CD4-positive, CD25-positive, alpha-beta regulatory T cell (primary cell): Measurements from ENCODE around the gene TUBB2B. TPM values are rescaled to one million over a fixed set of nuclear protein-coding genes. Genes with fewer than 3 reads are reported as not detected.
"Not testable (repeated sequence)": the region's sequence is repeated elsewhere in the genome, so short reads cannot be mapped to it uniquely, and the experiment has no call there.

Experiments used
- ATAC-seq, 2 donors: fragments of 150-1000 bp; cut with Tn5 transposase; one replicate each; pipeline ENCODE4 v1.10.0; 2021; ENCODE audit warnings: low read depth in 2 of 2, moderate number of reproducible peaks in 2 of 2, moderate library complexity in 1 of 2
- DNase-seq, 3 donors: peaks; one replicate each; pipeline versions ENCODE4 v3.0.0 to v3.0.0-alpha.2; 2012 to 2022; ENCODE audit warnings: mixed read lengths in 1 of 3
- H3K27ac ChIP-seq: one replicate; pipeline ENCODE4 v1.7.0; 2013; ENCODE audit warnings: mild to moderate bottlenecking, low read length; ENCODE audit not compliant: insufficient read depth, poor library complexity, severe bottlenecking
- H3K27me3 ChIP-seq: one replicate; pipeline ENCODE4 v1.7.0; 2013; ENCODE audit warnings: low read length; ENCODE audit not compliant: control insufficient read depth, insufficient read depth
- H3K36me3 ChIP-seq: one replicate; pipeline ENCODE4 v1.7.0; 2013; ENCODE audit warnings: mild to moderate bottlenecking, low read length, moderate library complexity; ENCODE audit not compliant: control insufficient read depth, insufficient read depth
- H3K4me1 ChIP-seq: 2 replicates; pipeline ENCODE4 v1.7.0; 2013; ENCODE audit warnings: mild to moderate bottlenecking, low read length; ENCODE audit not compliant: insufficient read depth, control insufficient read depth, poor library complexity, severe bottlenecking
- H3K4me3 ChIP-seq: one replicate; pipeline ENCODE4 v1.7.0; 2013; ENCODE audit warnings: low read depth, mild to moderate bottlenecking, low read length, moderate library complexity
- H3K9me3 ChIP-seq, 2 experiments: 1 replicate in 1 of 2; 2 replicates in 1 of 2; pipeline ENCODE4 v1.7.0; 2013; ENCODE audit warnings: low read length in 2 of 2, mild to moderate bottlenecking in 1 of 2, moderate library complexity in 1 of 2; ENCODE audit not compliant: control insufficient read depth in 2 of 2
- H3K27ac Mint-ChIP-seq, 3 donors: one replicate each; pipeline ENCODE4 v1.8.0; 2020 to 2022; ENCODE audit warnings: mild to moderate bottlenecking in 3 of 3, mixed read lengths in 3 of 3, moderate library complexity in 2 of 3
- H3K27me3 Mint-ChIP-seq: one replicate; pipeline ENCODE4 v1.8.0; 2022; ENCODE audit warnings: mild to moderate bottlenecking, mixed read lengths
- H3K36me3 Mint-ChIP-seq: one replicate; pipeline ENCODE4 v1.8.0; 2020; ENCODE audit warnings: mixed read lengths
- H3K4me1 Mint-ChIP-seq, 4 donors: one replicate each; pipeline ENCODE4 v1.8.0; 2020 to 2022; ENCODE audit warnings: mixed read lengths in 4 of 4, mild to moderate bottlenecking in 1 of 4
- H3K4me3 Mint-ChIP-seq, 4 donors: one replicate each; pipeline ENCODE4 v1.8.0; 2020 to 2022; ENCODE audit warnings: mild to moderate bottlenecking in 4 of 4, mixed read lengths in 4 of 4, moderate library complexity in 3 of 4
- H3K9me3 Mint-ChIP-seq, 7 donors: one replicate each; pipeline ENCODE4 v1.8.0; 2020 to 2022; ENCODE audit warnings: mixed read lengths in 7 of 7, mild to moderate bottlenecking in 3 of 7, moderate library complexity in 2 of 7
- polyA plus RNA-seq, 4 donors: library from polyadenylated mRNA; unstranded; fragments of 300-500 nt; fragmentation: Illumina TruSeq; gene quantifications; one replicate each; pipeline ENCODE4 v1.2.3, GENCODE V29; 2021
- total RNA-seq: library from RNA; stranded (reverse); gene quantifications from one replicate; pipeline ENCODE4 v1.2.3, GENCODE V29; 2022

The TUBB2B gene
- total and polyA plus RNA-seq, 5 donors from 2014 or later: 0.09 to 0.91 (median 0.10) TPM; not detected in 1

- Mint-ChIP-seq H3K27me3 (peaks cover 24% of the 10 kb centered on the region), H3K27ac (no peak overlapping the region), H3K36me3 (no peaks in the 10 kb centered on the region), H3K4me1 (no peaks in the 10 kb centered on the region), H3K4me3 (no peak overlapping the region), H3K9me3 (no peaks in the 10 kb centered on the region)
- H3K36me3 ChIP-seq: no peaks in the 10 kb centered on the region
- DNase-seq (no peak), ATAC-seq (no peak)
- no peaks in the 10 kb centered on the region for H3K9me3 ChIP-seq
- no peak overlapping the region for H3K27ac ChIP-seq
- no peak overlapping the region for H3K4me3 ChIP-seq
- H3K27me3 ChIP-seq: peaks cover 3% of the 10 kb centered on the region
- H3K4me1 ChIP-seq: no peaks in the 10 kb centered on the region
Measured at GRCh38 chr6:3188262-3188661, 39.2 kb downstream of the TUBB2B start.

GRCh38 chr6:3186974-3187382 lies 40.5 kb downstream of the TUBB2B start:
- Mint-ChIP-seq H3K4me3 (no peak overlapping the region), H3K27ac (no peak overlapping the region), H3K4me1 (no peaks in the 10 kb centered on the region), H3K27me3 (peaks cover 24% of the 10 kb centered on the region), H3K36me3 (no peaks in the 10 kb centered on the region), H3K9me3 (no peaks in the 10 kb centered on the region)
- Histone ChIP-seq H3K4me3 (no peak overlapping the region), H3K36me3 (no peaks in the 10 kb centered on the region), H3K27me3 (peaks cover 3% of the 10 kb centered on the region), H3K9me3 (no peaks in the 10 kb centered on the region), H3K4me1 (no peaks in the 10 kb centered on the region), H3K27ac (no peak overlapping the region)
- DNase-seq (no peak), ATAC-seq (no peak)

- DNase-seq: no peak
Measured at GRCh38 chr6:3183066-3183465, 44.4 kb downstream of the TUBB2B start.

GRCh38 chr6:3181105-3181504 lies 46.3 kb downstream of the TUBB2B start:
- H3K4me3 ChIP-seq: no peak overlapping the region
- H3K36me3 ChIP-seq: no peaks in the 10 kb centered on the region
- Mint-ChIP-seq H3K36me3 (no peaks in the 10 kb centered on the region), H3K9me3 (peaks cover 0 to 2% (median 0%) of the 10 kb centered on the region in 7 donors), H3K27ac (no peak overlapping the region), H3K27me3 (peaks cover 36% of the 10 kb centered on the region), H3K4me3 (no peak overlapping the region), H3K4me1 (peaks cover 0 to 3% (median under 1%) of the 10 kb centered on the region in 4 donors)
- DNase-seq (no peak), ATAC-seq (no peak)
- H3K27ac ChIP-seq: no peak overlapping the region
- no peaks in the 10 kb centered on the region for H3K9me3 ChIP-seq
- H3K4me1 ChIP-seq: no peaks in the 10 kb centered on the region
- no peaks in the 10 kb centered on the region for H3K27me3 ChIP-seq

More at GRCh38 chr6:3183066-3183465, 44.4 kb downstream of the TUBB2B start:
- no peaks in the 10 kb centered on the region for H3K36me3 Mint-ChIP-seq
- Histone ChIP-seq H3K4me3 (no peak overlapping the region), H3K27ac (no peak overlapping the region), H3K27me3 (peaks cover 3% of the 10 kb centered on the region), H3K4me1 (no peaks in the 10 kb centered on the region), H3K9me3 (no peaks in the 10 kb centered on the region), H3K36me3 (no peaks in the 10 kb centered on the region)
- no peak overlapping the region for H3K4me3 Mint-ChIP-seq
- no peaks in the 10 kb centered on the region for H3K9me3 Mint-ChIP-seq
- no peak overlapping the region for H3K27ac Mint-ChIP-seq
- no peak for ATAC-seq
- H3K27me3 Mint-ChIP-seq: peaks cover 40% of the 10 kb centered on the region
- H3K4me1 Mint-ChIP-seq: peaks cover 0 to 3% (median under 1%) of the 10 kb centered on the region in 4 donors

GRCh38 chr6:3179945-3180344 lies 47.5 kb downstream of the TUBB2B start:
- not testable (repeated sequence) for H3K4me1 ChIP-seq, DNase-seq, H3K27ac ChIP-seq, ATAC-seq, H3K36me3 ChIP-seq, H3K9me3 Mint-ChIP-seq, H3K9me3 ChIP-seq, H3K4me1 Mint-ChIP-seq, H3K27ac Mint-ChIP-seq, H3K27me3 ChIP-seq, H3K36me3 Mint-ChIP-seq, H3K4me3 ChIP-seq
- H3K4me3 Mint-ChIP-seq: peak overlapping the region; percentile 59 to 80 (median 76)
- peaks cover 31% of the 10 kb centered on the region for H3K27me3 Mint-ChIP-seq

- DNase-seq, H3K36me3 Mint-ChIP-seq, H3K27me3 ChIP-seq, H3K36me3 ChIP-seq, H3K9me3 ChIP-seq, H3K9me3 Mint-ChIP-seq, ATAC-seq, H3K4me3 Mint-ChIP-seq, H3K27ac ChIP-seq, H3K4me1 Mint-ChIP-seq, H3K27ac Mint-ChIP-seq, H3K4me1 ChIP-seq, H3K4me3 ChIP-seq: not testable (repeated sequence)
- H3K27me3 Mint-ChIP-seq: peaks cover 24% of the 10 kb centered on the region
Measured at GRCh38 chr6:3178666-3179065, 48.8 kb downstream of the TUBB2B start.

- ATAC-seq (peak; percentile 55 to 60), DNase-seq (peak in 1 of 3 donors; percentile 33)
- no peak overlapping the region for H3K27ac Mint-ChIP-seq
- no peaks in the 10 kb centered on the region for H3K36me3 ChIP-seq
- no peaks in the 10 kb centered on the region for H3K27me3 ChIP-seq
- no peaks in the 10 kb centered on the region for H3K4me1 ChIP-seq
- no peak overlapping the region for H3K27ac ChIP-seq
- H3K4me3 ChIP-seq: no peak overlapping the region
- H3K4me3 Mint-ChIP-seq: no peak overlapping the region
- no peaks in the 10 kb centered on the region for H3K9me3 ChIP-seq
- peaks cover 0 to 3% (median 2%) of the 10 kb centered on the region in 4 donors for H3K4me1 Mint-ChIP-seq
- H3K27me3 Mint-ChIP-seq: peaks cover 27% of the 10 kb centered on the region
- H3K36me3 Mint-ChIP-seq: no peaks in the 10 kb centered on the region
- H3K9me3 Mint-ChIP-seq: peaks cover 0 to 2% (median 0%) of the 10 kb centered on the region in 7 donors
Measured at GRCh38 chr6:3176562-3177355, 50.7 kb downstream of the TUBB2B start.
